A673 (cell line): Measurements from ENCODE around the gene MTOR. TPM values are rescaled to one million over a fixed set of nuclear protein-coding genes. Genes with fewer than 3 reads are reported as not detected.
A peak's percentile ranks its signal among the peaks of the same experiment; 100 is the strongest.
"Not testable (repeated sequence)": the region's sequence is repeated elsewhere in the genome, so short reads cannot be mapped to it uniquely, and the experiment has no call there.

ENCODE experiments used
- BruUV-seq: library from RNA; stranded (reverse); fragments of 400-500 nt; replicated peaks from 2 replicates; lab custom pipeline; 2021; lab: Mats Ljungman, UMichigan
- CTCF ChIA-PET: fragments of 300-600 bp; sonication (Branson Sonifier 250); formaldehyde crosslinking; loops from one replicate; lab custom pipeline; 2022; ENCODE audit warnings: antibody characterized with exemption; lab: Charles Lee
- POLR2A ChIA-PET: fragments of 300-600 bp; sonication (Branson Sonifier 250); formaldehyde crosslinking; loops from one replicate; lab custom pipeline; 2022; ENCODE audit warnings: antibody characterized with exemption; ENCODE audit not compliant: low non-redundant PET; lab: Charles Lee
- DNase-seq: peaks from one replicate; pipeline ENCODE4 v3.0.0-alpha.2; 2015; ENCODE audit warnings: low spot score
- H3K27ac ChIP-seq: fragments of 200-600 bp; sonication (generic); 2 replicates; pipeline ENCODE4 v1.5.1; 2016; ENCODE audit warnings: mixed run types, low read depth, mild to moderate bottlenecking, mixed read lengths, antibody characterized with exemption, low read length; ENCODE audit not compliant: poor library complexity, severe bottlenecking
- H3K27me3 ChIP-seq: fragments of 200-600 bp; sonication (generic); replicated peaks from 2 replicates; pipeline ENCODE4 v1.6.1; 2017; ENCODE audit warnings: mixed run types, low read depth, mild to moderate bottlenecking, mixed read lengths, antibody characterized with exemption, low read length; ENCODE audit not compliant: insufficient read depth, poor library complexity
- H3K36me3 ChIP-seq: fragments of 200-600 bp; sonication (generic); 2 replicates; pipeline ENCODE4 v1.6.1; 2016; ENCODE audit warnings: mixed run types, mild to moderate bottlenecking, mixed read lengths, antibody characterized with exemption, low read length; ENCODE audit not compliant: insufficient read depth, poor library complexity, severe bottlenecking
- H3K4me1 ChIP-seq: fragments of 200-600 bp; sonication (generic); 2 replicates; pipeline ENCODE4 v1.6.1; 2017; ENCODE audit warnings: mixed run types, mild to moderate bottlenecking, mixed read lengths, antibody characterized with exemption, low read length; ENCODE audit not compliant: insufficient read depth, poor library complexity, severe bottlenecking
- H3K4me3 ChIP-seq: fragments of 200-600 bp; sonication (generic); 2 replicates; pipeline ENCODE4 v1.5.1; 2016; ENCODE audit warnings: low read depth, mixed run types, mild to moderate bottlenecking, mixed read lengths, low read length; ENCODE audit not compliant: poor library complexity, severe bottlenecking
- H3K9me3 ChIP-seq: fragments of 200-600 bp; sonication (generic); 2 replicates; pipeline ENCODE4 v1.6.1; 2016; ENCODE audit warnings: mixed run types, low read depth, mild to moderate bottlenecking, mixed read lengths, antibody characterized with exemption, low read length; ENCODE audit not compliant: poor library complexity, severe bottlenecking
- EZH2 ChIP-seq: fragments of 200-600 bp; sonication (generic); IDR thresholded peaks from 2 replicates; pipeline ENCODE4 v1.6.1; 2017; ENCODE audit warnings: borderline replicate concordance, low read depth, mild to moderate bottlenecking, mixed read lengths, antibody characterized with exemption, low read length; ENCODE audit not compliant: poor library complexity, severe bottlenecking
- intact Hi-C: fragments of 100-400 bp; cut with micrococcal nuclease; formaldehyde crosslinking; loops from one replicate; pipeline ENCODE4 v1.10.0; 2022; ENCODE audit not compliant: unreplicated experiment
- total RNA-seq: library from RNA; stranded (reverse); gene quantifications from 2 replicates; pipeline ENCODE4 v1.2.3, GENCODE V29; 2021
- TF ChIP-seq, protein P1 (sequence below): fragments of 300-800, 200-600 bp; sonication (generic); conservative IDR thresholded peaks from 2 replicates; pipeline ENCODE4 v1.5.1; 2017; ENCODE audit warnings: low read depth, mild to moderate bottlenecking, antibody characterized with exemption, low read length, moderate library complexity, mixed read lengths

Gene MTOR
- total RNA-seq, 1 experiment from 2014 or later = 63.7 TPM

DNA sequence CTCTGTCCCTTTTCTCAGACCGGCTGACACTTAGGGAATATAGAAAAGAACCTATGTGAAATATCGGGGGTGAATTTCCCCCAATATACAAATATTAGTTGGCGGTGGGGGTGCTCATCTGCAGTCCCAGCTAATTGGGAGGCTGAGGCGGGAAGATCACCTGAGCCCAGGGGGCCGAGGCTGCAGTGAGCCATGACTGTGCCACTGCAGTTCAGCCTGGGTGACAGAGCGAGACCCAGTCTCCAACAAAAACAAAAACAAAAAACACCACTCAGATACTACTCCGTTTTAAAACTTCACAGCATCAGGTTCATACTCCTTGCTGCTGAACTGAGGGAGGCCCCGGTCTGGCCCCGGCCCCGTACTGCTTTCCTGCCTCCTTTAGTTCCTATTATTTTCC is 156.8 kb downstream of the MTOR start:
- TF ChIP-seq EZH2 = no peak
- TF ChIP-seq, protein P1, sequence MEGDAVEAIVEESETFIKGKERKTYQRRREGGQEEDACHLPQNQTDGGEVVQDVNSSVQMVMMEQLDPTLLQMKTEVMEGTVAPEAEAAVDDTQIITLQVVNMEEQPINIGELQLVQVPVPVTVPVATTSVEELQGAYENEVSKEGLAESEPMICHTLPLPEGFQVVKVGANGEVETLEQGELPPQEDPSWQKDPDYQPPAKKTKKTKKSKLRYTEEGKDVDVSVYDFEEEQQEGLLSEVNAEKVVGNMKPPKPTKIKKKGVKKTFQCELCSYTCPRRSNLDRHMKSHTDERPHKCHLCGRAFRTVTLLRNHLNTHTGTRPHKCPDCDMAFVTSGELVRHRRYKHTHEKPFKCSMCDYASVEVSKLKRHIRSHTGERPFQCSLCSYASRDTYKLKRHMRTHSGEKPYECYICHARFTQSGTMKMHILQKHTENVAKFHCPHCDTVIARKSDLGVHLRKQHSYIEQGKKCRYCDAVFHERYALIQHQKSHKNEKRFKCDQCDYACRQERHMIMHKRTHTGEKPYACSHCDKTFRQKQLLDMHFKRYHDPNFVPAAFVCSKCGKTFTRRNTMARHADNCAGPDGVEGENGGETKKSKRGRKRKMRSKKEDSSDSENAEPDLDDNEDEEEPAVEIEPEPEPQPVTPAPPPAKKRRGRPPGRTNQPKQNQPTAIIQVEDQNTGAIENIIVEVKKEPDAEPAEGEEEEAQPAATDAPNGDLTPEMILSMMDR = no peak
- H3K4me3 ChIP-seq = no peak overlapping the region
- no peaks in the 10 kb centered on the region for H3K9me3 ChIP-seq
- DNase-seq = no peak
- H3K36me3 ChIP-seq = peaks cover 20% of the 10 kb centered on the region
- ChIA-PET POLR2A (no interaction called here), CTCF (no interaction called here)
- BruUV-seq = no TSS peak
- H3K4me1 ChIP-seq = no peaks in the 10 kb centered on the region
- H3K27ac ChIP-seq = no peak overlapping the region
- no peaks in the 10 kb centered on the region for H3K27me3 ChIP-seq
- intact Hi-C loops = no loop called here

DNA sequence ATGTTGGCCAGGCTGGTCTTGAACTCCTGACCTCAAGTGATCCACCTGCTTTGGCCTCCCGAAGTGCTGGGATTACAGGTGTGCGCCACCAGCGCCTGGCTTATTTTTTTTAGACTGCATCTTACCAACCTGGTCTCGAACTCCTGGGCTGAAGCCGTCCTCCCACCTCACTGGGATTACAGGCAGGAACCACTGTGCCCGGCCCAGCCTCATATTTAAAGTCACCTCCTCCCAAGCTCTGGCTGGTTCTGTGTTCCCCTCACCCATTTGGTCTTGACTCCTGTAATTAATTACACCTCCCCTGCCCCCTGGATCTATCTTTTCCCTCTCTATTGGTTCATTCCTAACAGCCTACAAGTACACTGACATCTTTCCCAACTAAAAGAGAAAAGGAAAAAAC is 161.0 kb downstream of the MTOR start:
- BruUV-seq = TSS peak; percentile 20
- Histone ChIP-seq H3K27me3 (no peaks in the 10 kb centered on the region), H3K4me1 (peaks cover 11% of the 10 kb centered on the region), H3K4me3 (no peak overlapping the region), H3K9me3 (no peaks in the 10 kb centered on the region), H3K27ac (no peak overlapping the region), H3K36me3 (peaks cover 11% of the 10 kb centered on the region)
- no peak for TF ChIP-seq EZH2
- TF ChIP-seq, protein P1 = no peak
- POLR2A ChIA-PET = no interaction called here
- no peak for DNase-seq
- CTCF ChIA-PET = interaction anchor here (0.6 kb wide), 2 partner anchors 73 to 77 kb away, joined by 3 read pairs; no protein-coding TSS in a partner anchor
- intact Hi-C loops = no loop called here

DNA sequence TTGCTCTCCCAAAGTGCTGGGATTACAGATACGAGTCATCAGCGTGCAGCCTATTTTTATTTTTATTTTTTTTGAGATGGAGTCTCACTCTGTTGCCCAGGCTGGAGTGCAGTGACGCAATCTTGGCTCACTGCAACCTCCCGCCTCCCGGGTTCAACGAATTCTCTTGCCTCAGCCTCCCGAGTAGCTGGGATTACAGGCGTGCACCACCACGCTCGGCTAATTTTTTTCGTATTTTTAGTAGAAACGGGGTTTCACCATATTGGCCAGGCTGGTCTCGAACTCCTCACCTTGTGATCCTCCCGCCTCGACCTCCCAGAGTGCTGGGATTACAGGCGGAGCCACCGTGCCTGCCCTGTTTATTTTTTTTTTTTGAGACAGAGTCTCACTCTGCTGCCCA is 161.5 kb downstream of the MTOR start:
- H3K27me3 ChIP-seq, BruUV-seq, H3K4me3 ChIP-seq, H3K27ac ChIP-seq, H3K9me3 ChIP-seq, POLR2A ChIA-PET, intact Hi-C loops, DNase-seq: not testable (repeated sequence)
- CTCF ChIA-PET = interaction anchor here (0.6 kb wide), 1 partner anchor 77 kb away, joined by 3 read pairs; no protein-coding TSS in a partner anchor
- H3K4me1 ChIP-seq = peaks cover 11% of the 10 kb centered on the region
- H3K36me3 ChIP-seq = peaks cover 16% of the 10 kb centered on the region

DNA sequence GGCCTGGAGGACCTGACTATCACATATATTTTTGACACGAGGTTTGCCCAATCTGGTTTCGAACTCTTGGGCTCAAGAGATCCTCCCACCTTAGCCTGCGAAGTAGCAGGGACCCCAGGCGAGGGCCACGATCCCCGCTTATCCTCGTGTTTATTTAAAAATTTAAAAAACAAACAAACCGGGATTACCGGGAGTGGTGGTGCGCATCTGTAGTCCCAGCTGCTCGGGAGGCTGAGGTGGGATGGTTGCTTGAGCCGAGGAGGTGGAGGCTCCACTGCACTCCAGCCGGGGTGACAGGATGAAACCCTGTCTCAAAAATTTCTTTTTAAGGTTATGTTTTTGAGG is 162.2 kb downstream of the MTOR start:
- BruUV-seq = TSS peak; percentile 89
- Histone ChIP-seq H3K4me1 (peaks cover 11% of the 10 kb centered on the region), H3K36me3 (peaks cover 23% of the 10 kb centered on the region), H3K27ac (peak overlapping the region; percentile 94), H3K4me3 (peak overlapping the region; percentile 90), H3K9me3 (no peaks in the 10 kb centered on the region), H3K27me3 (no peaks in the 10 kb centered on the region)
- ChIA-PET POLR2A (no interaction called here), CTCF (no interaction called here)
- TF ChIP-seq, protein P1 = no peak
- no peak for TF ChIP-seq EZH2
- no peak for DNase-seq
- intact Hi-C loops = no loop called here
